PC-3 (cell line): ENCODE results near the gene PLXNA4. TPM values are rescaled to one million over a fixed set of nuclear protein-coding genes. Genes with fewer than 3 reads are reported as not detected.

Source experiments
- ATAC-seq: fragments of 200-7000 bp; cut with Tn5 transposase; 2 replicates; pipeline ENCODE4 v1.9.1; 2020; ENCODE audit warnings: mild to moderate bottlenecking, moderate library complexity
- BruUV-seq: library from RNA; stranded (reverse); fragments of 400-500 nt; replicated peaks from 2 replicates; lab custom pipeline; 2021; lab: Mats Ljungman, UMichigan
- CTCF ChIA-PET: fragments of 300-600 bp; sonication (Branson Sonifier 250); formaldehyde crosslinking; loops from one replicate; lab custom pipeline; 2022; ENCODE audit warnings: antibody characterized with exemption; lab: Charles Lee
- POLR2A ChIA-PET: fragments of 300-600 bp; sonication (Branson Sonifier 250); formaldehyde crosslinking; loops from one replicate; lab custom pipeline; 2022; ENCODE audit warnings: antibody characterized with exemption; ENCODE audit not compliant: unreplicated experiment; lab: Charles Lee
- DNase-seq: peaks from one replicate; pipeline ENCODE4 v3.0.0-alpha.2; 2015
- H2AFZ ChIP-seq: fragments of 300-600 bp; sonication (generic); 2 replicates; pipeline ENCODE4 v1.6.0; 2016; ENCODE audit warnings: antibody characterized with exemption, low read length
- H3F3A ChIP-seq: fragments of 300-600 bp; sonication (generic); one replicate; pipeline ENCODE4 v1.6.0; 2017; ENCODE audit warnings: antibody characterized with exemption, low read length, control low read depth, mild to moderate bottlenecking; ENCODE audit not compliant: unreplicated experiment
- H3K27ac ChIP-seq: fragments of 300-600 bp; sonication (generic); 2 replicates; pipeline ENCODE4 v1.5.1; 2016; ENCODE audit warnings: mild to moderate bottlenecking, low read length
- H3K27me3 ChIP-seq: fragments of 300-600 bp; sonication (generic); 2 replicates; pipeline ENCODE4 v1.6.1; 2016; ENCODE audit warnings: low read length, mixed read lengths
- H3K36me3 ChIP-seq: fragments of 300-600 bp; sonication (generic); 2 replicates; pipeline ENCODE4 v1.6.1; 2016; ENCODE audit warnings: low read depth, mixed run types, low read length, mixed read lengths
- H3K4me1 ChIP-seq: fragments of 300-600 bp; sonication (generic); 2 replicates; pipeline ENCODE4 v1.5.1; 2016; ENCODE audit warnings: low read length; ENCODE audit not compliant: insufficient read depth
- H3K4me2 ChIP-seq: fragments of 300-600 bp; sonication (generic); 2 replicates; pipeline ENCODE4 v1.6.0; 2016; ENCODE audit warnings: low read length
- H3K4me3 ChIP-seq: fragments of 300-600 bp; sonication (generic); 2 replicates; pipeline ENCODE4 v1.5.1; 2016; ENCODE audit warnings: mild to moderate bottlenecking, low read length, mixed read lengths
- H3K79me2 ChIP-seq: fragments of 300-600 bp; sonication (generic); 2 replicates; pipeline ENCODE4 v1.6.1; 2017; ENCODE audit warnings: low read length, mixed read lengths
- H3K9ac ChIP-seq: fragments of 300-600 bp; sonication (generic); 2 replicates; pipeline ENCODE4 v1.6.0; 2016; ENCODE audit warnings: mild to moderate bottlenecking, low read length
- H3K9me2 ChIP-seq: fragments of 300-600 bp; sonication (generic); replicated peaks from 2 replicates; pipeline ENCODE4 v1.6.1; 2016; ENCODE audit warnings: mixed run types, low read length, mixed read lengths
- H3K9me3 ChIP-seq: fragments of 300-600 bp; sonication (generic); 2 replicates; pipeline ENCODE4 v1.6.1; 2016; ENCODE audit warnings: low read length, mixed read lengths
- H4K20me1 ChIP-seq: fragments of 300-600 bp; sonication (generic); 2 replicates; pipeline ENCODE4 v1.6.1; 2016; ENCODE audit warnings: low read length, mixed read lengths
- CTCF ChIP-seq: fragments of 300-600 bp; sonication (generic); conservative IDR thresholded peaks from 2 replicates; pipeline ENCODE4 v1.5.1; 2017; ENCODE audit warnings: antibody characterized with exemption, low read depth, mild to moderate bottlenecking, low read length
- EZH2 ChIP-seq: fragments of 300-600 bp; sonication (generic); IDR thresholded peaks from one replicate; pipeline ENCODE4 v1.6.1; 2017; ENCODE audit warnings: antibody characterized with exemption, mild to moderate bottlenecking, low read length; ENCODE audit not compliant: unreplicated experiment
- EZH2phosphoT487 ChIP-seq: fragments of 300-600 bp; sonication (generic); IDR thresholded peaks from 2 replicates; pipeline ENCODE4 v1.6.1; 2018; ENCODE audit warnings: mild to moderate bottlenecking, antibody characterized with exemption, low read length, borderline replicate concordance
- intact Hi-C: fragments of 100-400 bp; cut with micrococcal nuclease; formaldehyde crosslinking; loops from 2 replicates; pipeline ENCODE4 v1.9.0; 2023
- total RNA-seq: library from RNA; depleted of rRNA; stranded (reverse); fragments of >200 nt; gene quantifications from 2 replicates; pipeline ENCODE4 v1.2.3, GENCODE V29; 2014

PLXNA4 gene
- total RNA-seq, 1 experiment from 2014 or later, result 1.2 TPM

GRCh38 chr7:132379292-132379691, 197.0 kb downstream of the PLXNA4 start:
- ChIA-PET POLR2A (no interaction called here), CTCF (no interaction called here)
- Histone ChIP-seq H3K9ac (no peak overlapping the region), H4K20me1 (no peaks in the 10 kb centered on the region), H3F3A (no peaks in the 10 kb centered on the region), H3K79me2 (no peaks in the 10 kb centered on the region), H3K9me2 (no peaks in the 10 kb centered on the region), H3K27ac (no peak overlapping the region), H3K36me3 (no peaks in the 10 kb centered on the region), H3K4me2 (no peak overlapping the region), H3K9me3 (no peaks in the 10 kb centered on the region), H3K4me1 (no peaks in the 10 kb centered on the region), H2AFZ (no peak overlapping the region), H3K27me3 (no peaks in the 10 kb centered on the region), H3K4me3 (no peak overlapping the region)
- intact Hi-C loops, result no loop called here
- TF ChIP-seq CTCF (no peak), EZH2phosphoT487 (no peak), EZH2 (no peak)
- ATAC-seq (no peak), DNase-seq (no peak)
- no TSS peak for BruUV-seq

GRCh38 chr7:132377703-132378584, 198.3 kb downstream of the PLXNA4 start:
- Histone ChIP-seq H2AFZ (no peak overlapping the region), H3K9me2 (no peaks in the 10 kb centered on the region), H3K4me2 (no peak overlapping the region), H3K79me2 (no peaks in the 10 kb centered on the region), H3K4me3 (no peak overlapping the region), H4K20me1 (no peaks in the 10 kb centered on the region), H3K36me3 (no peaks in the 10 kb centered on the region), H3K27me3 (no peaks in the 10 kb centered on the region), H3K4me1 (no peaks in the 10 kb centered on the region), H3K9me3 (no peaks in the 10 kb centered on the region), H3K27ac (no peak overlapping the region), H3K9ac (no peak overlapping the region), H3F3A (no peaks in the 10 kb centered on the region)
- BruUV-seq, result no TSS peak
- ATAC-seq (no peak), DNase-seq (no peak)
- TF ChIP-seq CTCF (no peak), EZH2phosphoT487 (no peak), EZH2 (no peak)
- ChIA-PET POLR2A (interaction anchor here (0.8 kb wide), 1 partner anchor 820 kb away, joined by 11 read pairs; no protein-coding TSS in a partner anchor), CTCF (no interaction called here)
- intact Hi-C loops, result no loop called here

DNA sequence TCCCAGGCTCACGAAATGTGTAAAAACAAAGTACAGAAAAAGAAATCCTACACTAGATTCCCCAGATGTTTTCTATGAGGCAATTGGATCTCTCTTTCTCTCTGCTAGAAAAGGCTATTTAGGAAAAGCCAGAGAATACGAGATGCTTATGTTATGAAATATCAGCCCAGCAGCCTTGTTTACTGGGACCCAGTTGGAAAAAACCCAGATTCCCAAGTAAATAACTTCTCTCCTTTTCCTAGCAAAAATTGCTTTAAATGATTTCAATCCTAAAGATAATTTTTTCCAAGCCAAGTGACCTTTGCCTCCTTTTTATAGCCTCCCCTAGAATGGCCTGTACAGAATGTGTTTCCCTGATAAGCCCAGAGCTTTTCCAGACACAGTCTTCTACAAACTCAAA, 199.3 kb downstream of the PLXNA4 start:
- Histone ChIP-seq H3K9ac (no peak overlapping the region), H3K27me3 (no peaks in the 10 kb centered on the region), H4K20me1 (no peaks in the 10 kb centered on the region), H3K4me3 (no peak overlapping the region), H3K27ac (no peak overlapping the region), H3K4me2 (no peak overlapping the region), H3F3A (no peaks in the 10 kb centered on the region), H3K9me3 (no peaks in the 10 kb centered on the region), H3K9me2 (no peaks in the 10 kb centered on the region), H3K36me3 (no peaks in the 10 kb centered on the region), H3K4me1 (no peaks in the 10 kb centered on the region), H3K79me2 (no peaks in the 10 kb centered on the region), H2AFZ (no peak overlapping the region)
- intact Hi-C loops, result no loop called here
- DNase-seq, result no peak
- POLR2A ChIA-PET, result no interaction called here
- no peak for ATAC-seq
- TF ChIP-seq EZH2phosphoT487 (no peak), CTCF (no peak), EZH2 (no peak)
- BruUV-seq, result no TSS peak
- CTCF ChIA-PET, result no interaction called here
